K562 (cell line): ENCODE results near the gene PPP1R3C. TPM values are rescaled to one million over a fixed set of nuclear protein-coding genes. Genes with fewer than 3 reads are reported as not detected.
A peak's percentile ranks its signal among the peaks of the same experiment; 100 is the strongest.

Source experiments
- ATAC-seq: fragments of 200-7000 bp; cut with Tn5 transposase; 3 replicates; pipeline ENCODE4 v1.9.1; 2020; ENCODE audit warnings: moderate library complexity
- BruUV-seq: library from RNA; stranded (reverse); fragments of 400-500 nt; replicated peaks from 2 replicates; lab custom pipeline; 2021; lab: Mats Ljungman, UMichigan
- CTCF ChIA-PET: fragments of 300-600 bp; formaldehyde crosslinking; extraction: SDS; loops from one replicate; lab custom pipeline; 2021; ENCODE audit warnings: low intra/inter-chr PET ratio; lab: Yijun Ruan, JAX
- POLR2A ChIA-PET: fragments of 300-600, 350-650 bp; sonication (Branson Sonifier 250); formaldehyde crosslinking; extraction: SDS; loops from one replicate; lab custom pipeline; 2021; ENCODE audit warnings: antibody characterized with exemption, inconsistent platforms; lab: Yijun Ruan, JAX
- DNase-seq, 4 experiments: peaks; one replicate each; pipeline versions ENCODE4 v3.0.0 to v3.0.0-alpha.2; 2011 to 2018; ENCODE audit warnings: low spot score in 3 of 4, mixed read lengths in 3 of 4; ENCODE audit errors: extremely low read depth in 1 of 4
- FAIRE-seq: peaks from 2 replicates; lab custom pipeline; 2011; peaks lifted over from hg19 to GRCh38; lab: Jason Lieb, UNC
- H2AFZ ChIP-seq: 2 replicates; pipeline ENCODE4 v1.6.0; 2011; ENCODE audit warnings: low read depth, low read length, control low read depth, inconsistent platforms
- H3K27ac ChIP-seq: fragments of 200-600 bp; 3 replicates; pipeline ENCODE4 v1.8.0; 2011; ENCODE audit warnings: low read depth, mild to moderate bottlenecking, control low read depth, inconsistent platforms, low read length, moderate library complexity, mixed read lengths; ENCODE audit errors: extremely low read depth
- H3K27me3 ChIP-seq, 2 experiments: fragments of 300-600 bp in 1 of 2; 2 replicates in 1 of 2; 3 replicates in 1 of 2; pipeline versions ENCODE4 v1.6.0 to v1.8.0; 2011; ENCODE audit warnings: inconsistent platforms in 2 of 2, low read length in 2 of 2, mild to moderate bottlenecking in 1 of 2, mixed read lengths in 1 of 2, moderate library complexity in 1 of 2; ENCODE audit not compliant: control insufficient read depth in 2 of 2, insufficient read depth in 2 of 2
- H3K36me3 ChIP-seq: fragments of 300-600 bp; 3 replicates; pipeline ENCODE4 v1.8.0; 2011; ENCODE audit warnings: mild to moderate bottlenecking, low read length, inconsistent platforms; ENCODE audit not compliant: control insufficient read depth, insufficient read depth
- H3K4me1 ChIP-seq, 2 experiments: fragments of 200-600 bp in 1 of 2; replicated peaks in 1 of 2; 2 replicates in 1 of 2; 3 replicates in 1 of 2; pipeline versions ENCODE4 v1.5.1 to v1.8.0; 2011; ENCODE audit warnings: inconsistent platforms in 2 of 2, low read length in 2 of 2, mild to moderate bottlenecking in 1 of 2, mixed read lengths in 1 of 2, moderate library complexity in 1 of 2; ENCODE audit not compliant: control insufficient read depth in 2 of 2, insufficient read depth in 2 of 2
- H3K4me2 ChIP-seq: 2 replicates; pipeline ENCODE4 v1.6.1; 2011; ENCODE audit warnings: low read length, control low read depth, inconsistent platforms, mixed read lengths; ENCODE audit not compliant: insufficient read depth
- H3K4me3 ChIP-seq: fragments of 200-600 bp; sonication (generic), shearing (Covaris generic); 2 replicates; pipeline ENCODE4 v1.5.1; 2016; ENCODE audit warnings: control low read depth, inconsistent platforms
- H3K79me2 ChIP-seq: fragments of 200-600 bp; 3 replicates; pipeline ENCODE4 v1.8.0; 2011; ENCODE audit warnings: low read length, inconsistent platforms; ENCODE audit not compliant: control insufficient read depth, insufficient read depth
- H3K9ac ChIP-seq, 2 experiments: 2 replicates each; pipeline versions ENCODE4 v1.6.0 to v1.6.1; 2011; ENCODE audit warnings: low read depth in 2 of 2, low read length in 2 of 2, control low read depth in 1 of 2, inconsistent platforms in 1 of 2, mild to moderate bottlenecking in 1 of 2, mixed read lengths in 1 of 2; ENCODE audit not compliant: insufficient read depth in 1 of 2
- H3K9me1 ChIP-seq: one replicate; pipeline ENCODE4 v1.6.0; 2011; ENCODE audit warnings: inconsistent platforms, mild to moderate bottlenecking, low read length, moderate library complexity; ENCODE audit not compliant: control insufficient read depth, insufficient read depth
- H3K9me3 ChIP-seq: replicated peaks from 2 replicates; pipeline ENCODE4 v1.5.1; 2011; ENCODE audit warnings: low read depth, low read length, inconsistent platforms; ENCODE audit not compliant: control insufficient read depth, insufficient read depth
- H4K20me1 ChIP-seq: replicated peaks from 2 replicates; pipeline ENCODE4 v1.6.1; 2011; ENCODE audit warnings: low read length, inconsistent platforms, mixed read lengths; ENCODE audit not compliant: control insufficient read depth, insufficient read depth
- ARID1B ChIP-seq: fragments of 450-650 bp; IDR thresholded peaks from 2 replicates; pipeline ENCODE4 v1.6.1; 2016; ENCODE audit warnings: antibody characterized with exemption, mild to moderate bottlenecking, inconsistent platforms
- ATF1 ChIP-seq, 2 experiments: fragments of 450-650 bp in 1 of 2; IDR thresholded peaks; 2 replicates each; pipeline ENCODE4 v1.6.1; 2016; ENCODE audit warnings: missing compliant biosample characterization in 1 of 2, missing genetic modification characterization in 1 of 2
- ATF4 ChIP-seq: fragments of 450-650 bp; formaldehyde crosslinking; IDR thresholded peaks from 2 replicates; pipeline ENCODE4 v1.4.0; 2022; ENCODE audit warnings: mild to moderate bottlenecking, moderate library complexity
- CXXC5 ChIP-seq: fragments of 250-450 bp; sonication (Bioruptor Pico); IDR thresholded peaks from 2 replicates; pipeline ENCODE4 v1.8.0; 2022; ENCODE audit warnings: inconsistent platforms, mild to moderate bottlenecking, moderate library complexity
- ETV1 ChIP-seq: fragments of 450-650 bp; conservative IDR thresholded peaks from 2 replicates; pipeline ENCODE4 v1.6.1; 2016; ENCODE audit warnings: missing genetic modification characterization, control low read depth, low read depth, missing compliant biosample characterization
- GABPA ChIP-seq: fragments of 200-800 bp; sonication (Bioruptor generic); conservative IDR thresholded peaks from 2 replicates; pipeline ENCODE4 v1.6.1; 2016; ENCODE audit warnings: low read depth, missing genetic modification characterization, missing compliant biosample characterization
- IRF9 ChIP-seq: fragments of 450-650 bp; IDR thresholded peaks from 2 replicates; pipeline ENCODE4 v1.6.1; 2016; ENCODE audit warnings: missing biosample characterization, missing genetic modification characterization
- JUND ChIP-seq, 2 experiments: IDR thresholded peaks; 2 replicates in 1 of 2; 3 replicates in 1 of 2; pipeline ENCODE4 v1.6.1; 2011; ENCODE audit warnings: borderline replicate concordance in 2 of 2, low read depth in 2 of 2, low read length in 2 of 2, improper control_type of control experiment in 1 of 2, missing biosample characterization in 1 of 2, missing genetic modification characterization in 1 of 2, missing genetic modification reagents in 1 of 2
- MCM7 ChIP-seq, 2 experiments: fragments of 450-650 bp; IDR thresholded peaks; 2 replicates each; pipeline ENCODE4 v1.6.1; 2016 to 2018
- NR2C1 ChIP-seq, 2 experiments: fragments of 450-650 bp; IDR thresholded peaks; 2 replicates each; pipeline ENCODE4 v1.6.1; 2017; ENCODE audit warnings: mild to moderate bottlenecking in 2 of 2, antibody characterized with exemption in 1 of 2, inconsistent platforms in 1 of 2, missing compliant biosample characterization in 1 of 2, missing genetic modification characterization in 1 of 2
- NR2C2 ChIP-seq, 2 experiments: fragments of 200-800 bp in 1 of 2; sonication (Bioruptor generic) in 1 of 2; sonication (generic) in 1 of 2; formaldehyde crosslinking in 1 of 2; IDR thresholded peaks; 2 replicates each; pipeline versions ENCODE4 v1.6.1 to v1.8.0; 2016 to 2022; ENCODE audit warnings: mild to moderate bottlenecking in 1 of 2, missing compliant biosample characterization in 1 of 2, missing genetic modification characterization in 1 of 2, missing genetic modification reagents in 1 of 2
- PHF8 ChIP-seq: fragments of 200-600 bp; sonication (generic); IDR thresholded peaks from 2 replicates; pipeline ENCODE4 v1.6.1; 2012; ENCODE audit warnings: mixed run types, mild to moderate bottlenecking, inconsistent platforms, low read length, moderate library complexity, borderline replicate concordance
- RAD21 ChIP-seq, 2 experiments: fragments of 250-450 bp in 1 of 2; fragments of 450-650 bp in 1 of 2; sonication (Bioruptor Pico) in 1 of 2; formaldehyde crosslinking in 1 of 2; IDR thresholded peaks in 1 of 2; conservative IDR thresholded peaks in 1 of 2; 2 replicates each; pipeline versions ENCODE4 v1.4.0 to v1.8.0; 2020 to 2022; ENCODE audit warnings: mild to moderate bottlenecking in 2 of 2, moderate library complexity in 1 of 2
- SOX6 ChIP-seq: fragments of 450-650 bp; IDR thresholded peaks from 2 replicates; pipeline ENCODE4 v1.6.1; 2014; ENCODE audit warnings: mild to moderate bottlenecking
- TCF3 ChIP-seq: sonication (generic); formaldehyde crosslinking; IDR thresholded peaks from 2 replicates; pipeline ENCODE4 v1.4.0; 2020; ENCODE audit warnings: mild to moderate bottlenecking, missing genetic modification reagents
- ZNF589 ChIP-seq: fragments of 200-800 bp; sonication (Bioruptor generic); IDR thresholded peaks from 2 replicates; pipeline ENCODE4 v1.6.1; 2016; ENCODE audit warnings: low read depth, missing genetic modification characterization, missing compliant biosample characterization
- WGBS: fragments of 100-300 bp; shearing (Covaris generic); methylation state at CpG from one replicate; pipeline ENCODE4 v1.1.6; 2016; ENCODE audit warnings: low coverage, mixed read lengths; ENCODE audit not compliant: insufficient coverage; ENCODE audit errors: missing lambda C conversion rate; 5-methylcytosine and 5-hydroxymethylcytosine counted together
- in situ Hi-C: fragments of 300-500 bp; cut with MboI; formaldehyde crosslinking; loops from 4 replicates; pipeline ENCODE4 v1.15.0; 2018; ENCODE audit warnings: inconsistent platforms, mixed read lengths
- intact Hi-C: fragments of 100-400 bp; cut with micrococcal nuclease; formaldehyde crosslinking; loops from 2 replicates; pipeline ENCODE4 v1.14.2; 2022
- polyA plus RNA-seq, 8 experiments: library from polyadenylated mRNA; depleted of rRNA in 4 of 8; stranded (reverse) in 5 of 8; unstranded in 3 of 8; fragments of >200 nt; fragmentation: Nextera tagmentation in 2 of 8; fragmentation: Illumina TruSeq in 1 of 8; extraction: Ambion mirVana in 2 of 8; extraction: Trizol in 1 of 8; gene quantifications; 2 replicates each; pipeline versions ENCODE4 v1.2.1 to v1.2.3, GENCODE V29; 2011 to 2014; ENCODE audit warnings: inconsistent platforms in 1 of 8, missing spikeins in 1 of 8
- total RNA-seq, 7 experiments: library from RNA; depleted of rRNA in 6 of 7; stranded (reverse); fragments of >200 nt in 6 of 7; fragmentation: Illumina TruSeq in 2 of 7; extraction: Trizol in 2 of 7; gene quantifications; 2 replicates each; pipeline versions ENCODE4 v1.2.1 to v1.2.3, GENCODE V29; 2011 to 2021; ENCODE audit warnings: low replicate concordance in 1 of 7

Gene PPP1R3C
- total and polyA plus RNA-seq, 9 of the 15 experiments (the other 6 are each of a cell fraction or from before 2014, with no cell fraction given) = 0.06 to 0.24 (median 0.12) TPM; not detected in 3

- H3K4me2 ChIP-seq = peak overlapping the region; percentile 80
- ATAC-seq (peak; percentile 59), DNase-seq (peak in 1 of 4 experiments; percentile 49), FAIRE-seq (peak; percentile 84)
- H3K79me2 ChIP-seq = peaks cover 8% of the 10 kb centered on the region; the same call in 2 of the 3 replicates
- no peaks in the 10 kb centered on the region for H3K9me1 ChIP-seq
- BruUV-seq = no TSS peak
- peak overlapping the region; percentile 85 for H3K27ac ChIP-seq
- CTCF ChIA-PET = no interaction called here
- H2AFZ ChIP-seq = peak overlapping the region; percentile 90
- POLR2A ChIA-PET = interaction anchor here (1.1 kb wide), 1 partner anchor 21 kb away, joined by 4 read pairs; no protein-coding TSS in a partner anchor
- in situ Hi-C loops = no loop called here
- H3K9me3 ChIP-seq = no peaks in the 10 kb centered on the region; the same call in 1 of the 2 replicates
- no peaks in the 10 kb centered on the region for H4K20me1 ChIP-seq
- WGBS = 6% methylated on average over 10 of the region's 11 CpGs
- H3K4me1 ChIP-seq = peaks cover 5 to 19% of the 10 kb centered on the region in 2 experiments
- intact Hi-C loops = loop anchor here (5.0 kb wide), 1 partner anchor 38 kb away; no protein-coding TSS in a partner anchor
- H3K27me3 ChIP-seq = no peaks in the 10 kb centered on the region
- H3K4me3 ChIP-seq = peak overlapping the region; percentile 27
- peak overlapping the region; percentile 65 to 84; a peak in 3 of 4 replicates for H3K9ac ChIP-seq
- H3K36me3 ChIP-seq = no peaks in the 10 kb centered on the region
- TF ChIP-seq JUND (IDR thresholded peaks at IDR 0.05; ENCODE audit: borderline replicate concordance, low read depth, low read length) (peak; percentile 52; the same call in 1 of the 2 replicates), JUND (tag; IDR thresholded peaks at IDR 0.05; ENCODE audit: borderline replicate concordance, low read depth, low read length) (peak; percentile 82; the same call in 1 of the 3 replicates), PHF8 (peak; percentile 22; the same call in 1 of the 2 replicates), TCF3 (CRISPR knock-in tag) (peak; percentile 39; the same call in 1 of the 2 replicates), SOX6 (0 out of 2 replicates have a peak, but pooled peaks have one; percentile 7), NR2C2 (CRISPR knock-in tag; IDR thresholded peaks at IDR 0.05) (no peak), NR2C2 (tag; IDR thresholded peaks at IDR 0.05) (peak; percentile 57), MCM7 (IDR thresholded peaks at IDR 0.05) (no peak), CXXC5 (CRISPR knock-in tag) (peak; percentile 28), ARID1B (peak; percentile 77), ATF4 (peak; percentile 81), GABPA (peak; percentile 25; the same call in 1 of the 2 replicates), NR2C1 (IDR thresholded peaks at IDR 0.05) (no peak), NR2C1 (tag; IDR thresholded peaks at IDR 0.05) (0 out of 2 replicates have a peak, but pooled peaks have one; percentile 16), ATF1 (CRISPR knock-in tag; IDR thresholded peaks at IDR 0.05) (no peak), ATF1 (tag; IDR thresholded peaks at IDR 0.05) (peak; percentile 78), IRF9 (tag) (peak; percentile 86), RAD21 (CRISPR knock-in tag; conservative IDR thresholded peaks at IDR 0.05 in 1 of 2, IDR thresholded peaks at IDR 0.05 in 1 of 2) (0 out of 4 replicates have a peak, but pooled peaks of 1 of the 2 experiments have one; percentile 8), ETV1 (tag) (no peak), ZNF589 (CRISPR knock-in tag) (peak; percentile 27; the same call in 1 of the 2 replicates)
Observed at GRCh38 chr10:91629715-91630549, 2.9 kb downstream of the PPP1R3C start.
